Lower leg skin (tissue), 4 donors: Measurements from ENCODE around the gene NFE2L1. TPM values are rescaled to one million over a fixed set of nuclear protein-coding genes. Genes with fewer than 3 reads are reported as not detected.
A peak's percentile ranks its signal among the peaks of the same experiment; 100 is the strongest.

Experiments
- DNase-seq, 2 donors: peaks; one replicate each; pipeline ENCODE4 v3.0.0-alpha.2; 2019; ENCODE audit warnings: low spot score in 2 of 2
- H3K4me3 ChIP-seq: fragments of 200-600 bp; sonication (generic); 2 replicates; pipeline ENCODE4 v1.5.1; 2017; ENCODE audit warnings: mild to moderate bottlenecking, low read depth; ENCODE audit not compliant: poor library complexity, severe bottlenecking
- POLR2A ChIP-seq, 2 donors: fragments of 450-650 bp; IDR thresholded peaks; one replicate each; pipeline ENCODE4 v1.6.1; 2016 to 2017; ENCODE audit warnings: antibody characterized with exemption in 2 of 2, mild to moderate bottlenecking in 1 of 2, moderate library complexity in 1 of 2
- WGBS, 2 donors: methylation state at CpG; one replicate each; pipeline ENCODE4 v1.1.5; 2018; 5-methylcytosine and 5-hydroxymethylcytosine counted together
- intact Hi-C: fragments of 100-400 bp; cut with DNase I; formaldehyde crosslinking; loops from one replicate; pipeline ENCODE4 v1.15.0; 2023; ENCODE audit warnings: low total_unique reads
- total RNA-seq, 4 donors: library from RNA; depleted of rRNA; stranded (reverse); fragments of >200 nt; gene quantifications; one replicate each; pipeline ENCODE4 v1.1.0, GENCODE V29; 2016
- TF ChIP-seq, protein P1 (sequence below), 3 donors: fragments of 450-650 bp; IDR thresholded peaks; one replicate each; pipeline ENCODE4 v1.5.1; 2016; ENCODE audit warnings: antibody characterized with exemption in 3 of 3, mild to moderate bottlenecking in 3 of 3, moderate library complexity in 2 of 3

The NFE2L1 gene
- total RNA-seq, 4 donors from 2014 or later, result 97.2 to 158 (median 117) TPM

DNA sequence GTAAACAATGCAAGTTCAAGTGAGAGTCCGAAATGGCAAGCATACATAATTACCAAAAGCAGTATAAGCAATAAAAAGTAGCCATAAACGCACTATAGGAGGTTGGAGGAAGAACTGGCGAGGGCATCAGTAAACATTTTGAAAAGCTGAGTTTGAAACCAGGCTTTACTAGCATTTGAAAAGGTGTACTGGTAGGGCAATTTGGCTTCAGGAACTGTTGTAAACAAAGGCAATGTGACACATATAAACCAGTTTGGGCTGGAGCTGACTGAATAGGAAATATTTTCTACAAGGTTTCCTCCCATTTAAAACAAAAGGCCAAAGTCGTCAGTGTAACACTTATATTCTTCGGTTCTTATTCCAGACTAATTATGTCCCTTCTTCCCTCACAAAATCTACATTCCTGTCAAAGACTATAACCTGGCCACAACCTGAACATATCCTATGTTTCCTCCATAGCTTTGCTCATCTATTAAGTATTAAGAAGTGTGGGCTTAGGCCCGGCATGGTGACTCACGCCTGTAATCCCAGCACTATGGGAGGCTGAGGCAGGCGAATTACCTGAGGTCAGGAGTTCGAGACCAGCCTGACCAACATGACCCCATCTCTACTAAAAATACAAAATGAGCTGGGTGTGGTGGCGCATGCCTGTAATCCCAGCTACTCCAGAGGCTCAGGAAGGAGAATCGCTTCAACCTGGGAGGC is 45.3 kb downstream of the NFE2L1 start:
- TF ChIP-seq, protein P1, sequence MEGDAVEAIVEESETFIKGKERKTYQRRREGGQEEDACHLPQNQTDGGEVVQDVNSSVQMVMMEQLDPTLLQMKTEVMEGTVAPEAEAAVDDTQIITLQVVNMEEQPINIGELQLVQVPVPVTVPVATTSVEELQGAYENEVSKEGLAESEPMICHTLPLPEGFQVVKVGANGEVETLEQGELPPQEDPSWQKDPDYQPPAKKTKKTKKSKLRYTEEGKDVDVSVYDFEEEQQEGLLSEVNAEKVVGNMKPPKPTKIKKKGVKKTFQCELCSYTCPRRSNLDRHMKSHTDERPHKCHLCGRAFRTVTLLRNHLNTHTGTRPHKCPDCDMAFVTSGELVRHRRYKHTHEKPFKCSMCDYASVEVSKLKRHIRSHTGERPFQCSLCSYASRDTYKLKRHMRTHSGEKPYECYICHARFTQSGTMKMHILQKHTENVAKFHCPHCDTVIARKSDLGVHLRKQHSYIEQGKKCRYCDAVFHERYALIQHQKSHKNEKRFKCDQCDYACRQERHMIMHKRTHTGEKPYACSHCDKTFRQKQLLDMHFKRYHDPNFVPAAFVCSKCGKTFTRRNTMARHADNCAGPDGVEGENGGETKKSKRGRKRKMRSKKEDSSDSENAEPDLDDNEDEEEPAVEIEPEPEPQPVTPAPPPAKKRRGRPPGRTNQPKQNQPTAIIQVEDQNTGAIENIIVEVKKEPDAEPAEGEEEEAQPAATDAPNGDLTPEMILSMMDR (IDR thresholded peaks at IDR 0.05), result no peak
- no peak for TF ChIP-seq POLR2A (IDR thresholded peaks at IDR 0.05)

GRCh38 chr17:48095611-48096010 is 47.5 kb downstream of the NFE2L1 start:
- DNase-seq, result no peak
- TF ChIP-seq, protein P1 (IDR thresholded peaks at IDR 0.05), result no peak
- no peak for TF ChIP-seq POLR2A (IDR thresholded peaks at IDR 0.05)
- no peak overlapping the region for H3K4me3 ChIP-seq
- intact Hi-C loops, result no loop called here
- WGBS, 2 donors, result 43 to 55% methylated on average over 4 of the region's 4 CpGs

More for the DNA sequence above, 45.3 kb downstream of the NFE2L1 start:
- intact Hi-C loops, result no loop called here
- DNase-seq, result no peak
- 79 to 84% methylated on average over 11 of the region's 11 CpGs for WGBS, 2 donors
- H3K4me3 ChIP-seq, result no peak overlapping the region

GRCh38 chr17:48100160-48100559 is 52.0 kb downstream of the NFE2L1 start:
- intact Hi-C loops, result no loop called here
- no peak for DNase-seq
- TF ChIP-seq, protein P1 (IDR thresholded peaks at IDR 0.05), result no peak
- no peak for TF ChIP-seq POLR2A (IDR thresholded peaks at IDR 0.05)
- WGBS, 2 donors, result 20 to 22% methylated on average over 10 of the region's 10 CpGs
- H3K4me3 ChIP-seq, result no peak overlapping the region

DNA sequence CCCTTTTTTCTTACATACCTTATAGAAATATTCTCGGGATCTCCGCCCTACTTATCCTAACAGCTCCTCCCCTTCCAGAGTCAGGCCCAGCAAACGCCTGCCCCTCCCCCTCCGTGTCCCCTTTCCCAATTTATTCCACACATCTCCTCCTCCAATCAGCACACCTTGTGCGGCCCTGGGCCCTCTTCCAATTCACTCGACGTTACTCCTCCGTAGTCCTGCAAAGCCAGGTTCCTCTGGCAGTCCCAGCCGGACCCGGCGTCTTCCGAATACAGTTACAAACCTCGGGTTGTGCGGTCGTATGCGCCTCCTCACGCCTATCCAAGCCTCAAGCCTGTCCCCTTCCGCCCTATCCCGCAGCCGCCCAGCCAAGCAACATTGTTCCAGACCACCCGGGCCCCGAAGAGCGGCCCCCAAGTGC is 52.4 kb downstream of the NFE2L1 start:
- DNase-seq, result peak; percentile 33 to 92
- intact Hi-C loops, result no loop called here
- WGBS, 2 donors, result 0 to 2% methylated on average over 18 to 22 of the region's 23 CpGs
- H3K4me3 ChIP-seq, result peak overlapping the region; percentile 91
- TF ChIP-seq POLR2A (IDR thresholded peaks at IDR 0.05), result no peak
- TF ChIP-seq, protein P1 (IDR thresholded peaks at IDR 0.05), result no peak

DNA sequence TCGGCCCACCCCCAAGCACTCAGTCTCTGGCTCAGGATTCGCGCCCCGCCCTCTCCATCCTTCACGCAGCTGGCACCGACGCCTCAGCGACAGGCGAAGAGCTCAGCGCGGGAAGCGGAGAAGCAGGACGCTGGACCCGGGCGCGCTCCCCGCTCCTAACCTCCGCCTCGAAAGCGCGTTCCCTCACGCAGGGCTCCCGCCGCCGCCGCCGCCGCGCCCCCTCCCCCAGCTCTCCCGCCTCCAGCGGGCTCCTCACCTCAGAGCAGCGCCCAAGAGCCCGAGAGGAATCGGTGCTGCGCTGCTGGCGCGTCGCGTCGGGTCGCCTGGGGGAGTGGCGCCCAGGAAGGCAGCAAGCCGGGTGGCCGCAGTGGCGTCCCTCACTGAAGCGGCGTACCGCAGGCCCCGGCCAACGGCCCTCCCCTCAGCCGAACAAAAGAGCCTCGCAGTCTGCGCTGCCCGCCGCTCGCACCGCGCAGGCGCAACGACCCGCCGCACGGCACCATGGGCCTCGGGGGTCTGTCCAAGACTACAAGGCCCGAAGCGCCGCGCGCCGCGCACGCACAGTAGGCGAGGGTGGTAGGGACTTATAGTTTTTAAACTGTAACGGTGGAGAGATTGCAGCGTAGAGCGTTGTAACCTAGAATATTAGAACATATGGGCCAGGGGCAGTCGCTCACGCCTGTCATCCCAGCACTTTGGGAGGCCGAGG is 53.0 kb downstream of the NFE2L1 start, which contains the start of gene CBX1:
Gene CBX1, minus strand, starts transcription at position 467 of the 709 bp plus-strand sequence. CDS start 24,474 bp downstream, outside the sequence.
- no peak for TF ChIP-seq POLR2A (IDR thresholded peaks at IDR 0.05)
- TF ChIP-seq, protein P1 (IDR thresholded peaks at IDR 0.05), result no peak
- 1% methylated on average over 19 to 32 of the region's 79 CpGs for WGBS, 2 donors
- intact Hi-C loops, result no loop called here
- DNase-seq, result peak; percentile 88 to 98
- peak within 1 kb of the TSS; percentile 91 for H3K4me3 ChIP-seq
